Hematopoietic multipotent progenitor cell treated with erythropoietin and hydrocortisone succinate and interleukin-3 and kit ligand, for 17 days (in vitro differentiated cells): Measurements from ENCODE around the gene CCDC30.
"Not testable (repeated sequence)": the region's sequence is repeated elsewhere in the genome, so short reads cannot be mapped to it uniquely, and the experiment has no call there.

Experiments used
- DNase-seq: peaks from one replicate; pipeline ENCODE4 v3.0.0-alpha.2; 2015; ENCODE audit warnings: low spot score

The CCDC30 gene

GRCh38 chr1:42529724-42530181 lies 66.7 kb downstream of the CCDC30 start:
- DNase-seq: peak; percentile 42

DNA sequence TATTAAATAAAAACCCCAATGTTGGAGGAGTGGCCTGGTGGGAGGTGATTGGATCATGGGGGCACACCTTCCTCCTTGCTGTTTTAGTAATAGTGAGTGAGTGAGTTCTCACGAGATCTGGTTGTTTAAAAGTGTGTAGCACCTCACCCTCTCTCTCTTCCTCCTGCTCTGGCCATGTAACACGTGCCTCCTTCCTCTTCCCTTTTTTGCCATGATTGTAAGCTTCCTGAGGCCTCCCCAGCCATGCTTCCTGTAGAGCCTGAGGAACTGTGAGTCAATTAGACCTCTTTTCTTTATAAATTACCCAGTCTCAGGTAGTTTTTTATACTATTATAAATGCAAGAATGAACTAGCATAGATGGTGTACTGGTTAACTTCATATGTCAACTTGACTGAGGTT lies 68.0 kb downstream of the CCDC30 start:
- no peak for DNase-seq

GRCh38 chr1:42533101-42533863 lies 70.2 kb downstream of the CCDC30 start:
- no peak for DNase-seq

DNA sequence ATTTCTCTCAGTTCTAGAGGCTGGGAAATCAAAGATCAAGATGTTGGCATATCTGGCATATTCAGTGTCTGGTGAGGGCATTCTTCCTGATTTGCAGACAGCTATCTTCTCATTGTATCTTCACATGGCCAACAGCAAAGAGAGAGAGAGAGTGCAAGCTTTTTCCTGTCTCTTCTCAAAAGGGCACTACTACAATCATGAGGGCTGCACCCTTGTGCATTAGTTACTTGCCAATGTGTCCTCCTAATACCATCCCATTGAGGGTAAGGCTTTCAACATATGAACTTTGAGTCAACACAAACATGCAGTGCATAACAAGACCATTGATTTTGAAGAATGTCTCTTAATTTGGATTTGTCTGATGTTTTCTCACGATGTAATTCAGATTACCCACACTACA lies 78.0 kb downstream of the CCDC30 start:
- DNase-seq: no peak

DNA sequence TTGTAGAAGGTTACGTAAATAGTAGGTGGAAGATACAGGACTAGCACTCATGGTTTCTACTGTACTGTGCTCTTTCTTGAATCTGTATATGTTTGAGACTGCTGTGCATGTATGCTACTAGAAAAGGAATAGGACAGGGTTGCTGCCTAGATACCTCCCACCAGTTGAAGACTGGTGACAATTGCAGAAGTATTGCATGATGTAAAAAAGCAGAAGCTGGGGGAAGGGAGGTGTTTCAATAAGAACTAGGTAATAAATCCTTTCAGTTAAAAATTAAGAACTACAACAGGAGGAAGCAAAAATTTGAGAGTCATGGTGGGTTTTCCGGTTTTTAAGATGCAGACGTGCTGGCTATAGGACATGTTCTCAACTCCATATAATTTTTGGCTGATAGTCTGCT lies 88.1 kb downstream of the CCDC30 start:
- no peak for DNase-seq

DNA sequence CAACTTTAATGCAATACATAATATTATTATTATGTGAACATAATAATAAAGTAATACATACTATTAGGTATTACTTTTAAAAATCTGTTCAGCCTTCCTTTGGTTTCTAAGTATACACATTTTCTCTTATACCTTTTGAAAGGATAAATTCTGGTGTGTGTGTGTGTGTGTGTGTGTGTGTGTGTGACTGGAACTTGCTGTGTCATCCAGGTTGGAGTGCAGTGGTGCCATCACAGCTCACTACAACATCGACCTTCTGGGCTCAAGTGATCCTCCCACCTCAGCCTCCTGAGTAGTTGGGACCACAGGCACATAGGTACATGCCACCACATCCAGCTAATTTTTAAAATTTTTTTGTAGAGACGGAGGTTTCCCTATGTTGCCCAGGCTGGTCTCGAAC lies 88.5 kb downstream of the CCDC30 start:
- DNase-seq: no peak

DNA sequence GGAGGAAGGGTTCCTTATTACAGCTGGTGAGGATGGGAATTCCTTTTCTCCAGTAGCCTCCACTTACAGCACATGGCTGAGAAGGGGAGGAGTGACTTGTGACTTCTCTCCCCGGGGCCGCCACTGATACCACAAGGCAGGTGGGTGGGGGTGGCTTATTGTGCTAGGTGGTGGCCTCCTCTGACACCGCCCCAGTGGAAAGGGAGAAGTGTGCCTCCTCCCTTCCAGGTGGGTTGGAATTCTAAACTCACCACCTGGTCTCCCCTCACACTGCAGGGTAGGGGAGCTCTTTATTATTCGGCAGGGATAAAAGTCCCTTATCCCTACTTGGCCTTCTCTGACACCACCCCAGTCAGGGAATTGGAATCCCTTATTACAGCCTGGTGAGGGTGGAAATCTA lies 89.5 kb downstream of the CCDC30 start:
- no peak for DNase-seq

DNA sequence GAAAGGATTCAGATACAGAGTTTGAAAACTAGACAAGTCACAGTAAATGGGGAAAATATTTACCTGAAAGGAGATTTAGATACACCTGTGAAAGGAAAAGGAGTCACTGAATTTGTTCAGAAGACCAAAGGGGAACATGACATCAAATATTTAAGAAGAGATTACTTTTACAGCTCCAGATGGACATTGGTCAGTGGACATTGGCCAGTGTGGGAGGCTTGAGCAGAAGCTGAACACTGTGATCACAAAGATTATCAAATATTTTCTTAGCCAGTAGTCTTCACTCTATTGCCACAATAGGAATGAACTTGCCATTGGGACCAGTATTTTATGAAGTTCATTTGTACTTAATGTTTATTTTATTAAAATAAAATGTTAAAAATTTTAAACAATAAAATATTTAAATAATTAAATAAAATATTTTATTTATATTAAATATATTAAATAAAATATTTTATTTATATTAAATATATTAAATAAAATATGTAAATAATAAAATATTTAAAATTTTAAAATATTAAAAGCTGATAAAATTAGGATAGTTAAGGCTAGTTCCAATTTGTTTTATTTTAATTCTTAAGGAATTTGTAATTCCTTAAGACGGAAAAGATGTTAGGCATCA lies 94.3 kb downstream of the CCDC30 start:
- DNase-seq: no peak

DNA sequence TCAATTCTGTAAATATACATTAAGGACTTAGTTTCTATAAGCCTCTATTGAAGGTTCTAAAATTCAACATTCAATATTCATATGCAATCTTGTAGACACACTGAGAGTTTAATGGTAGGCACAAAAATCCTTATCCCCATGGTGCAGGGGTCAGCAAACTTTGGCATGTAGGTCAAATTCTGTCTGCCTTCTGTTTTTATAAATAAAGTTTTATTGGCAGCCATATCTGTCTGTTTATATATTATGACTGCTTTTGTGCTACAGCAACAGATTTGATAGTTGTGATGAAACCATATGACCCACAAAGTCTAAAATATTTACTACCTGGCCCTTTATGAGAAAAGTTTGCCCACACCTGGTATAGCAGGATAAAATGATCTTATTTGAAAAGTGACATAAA lies 104.0 kb downstream of the CCDC30 start:
- DNase-seq: no peak

DNA sequence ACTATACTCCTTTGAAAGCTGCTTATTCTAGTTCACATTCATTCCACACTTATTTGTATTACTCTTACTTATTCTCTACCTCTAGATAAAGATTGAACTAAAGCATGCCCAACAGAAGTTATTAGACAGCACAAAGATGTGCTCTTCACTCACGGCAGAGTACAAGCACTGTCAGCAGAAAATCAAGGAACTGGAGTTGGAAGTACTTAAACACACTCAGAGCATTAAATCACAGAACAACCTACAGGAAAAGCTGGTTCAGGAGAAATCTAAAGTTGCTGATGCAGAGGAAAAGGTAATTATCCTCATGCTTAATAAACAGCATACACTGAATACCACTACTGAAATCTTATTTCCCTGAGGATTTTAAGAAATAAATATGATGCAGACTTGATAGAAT lies 113.8 kb downstream of the CCDC30 start:
- no peak for DNase-seq

- no peak for DNase-seq
Measured at GRCh38 chr1:42586016-42586415, 122.9 kb downstream of the CCDC30 start.

DNA sequence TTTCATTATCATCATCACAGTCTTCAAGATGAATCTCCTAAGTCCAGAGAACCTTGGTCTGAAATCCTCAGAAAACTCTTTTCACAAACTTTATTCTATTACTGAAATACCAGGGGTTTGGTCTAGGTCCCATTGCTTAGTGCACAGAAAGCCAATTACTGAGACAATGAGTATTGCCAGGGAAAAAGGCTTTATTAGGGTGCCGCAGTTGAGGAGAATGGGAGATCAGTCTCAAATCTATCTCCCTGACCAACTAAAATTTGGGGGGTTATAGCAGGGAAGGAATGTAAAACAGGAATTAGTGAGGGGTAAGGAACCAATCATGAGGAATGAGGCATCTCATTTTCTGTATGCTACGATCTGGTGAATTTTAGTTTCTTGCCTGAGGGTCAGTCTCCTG lies 124.7 kb downstream of the CCDC30 start:
- no peak for DNase-seq

DNA sequence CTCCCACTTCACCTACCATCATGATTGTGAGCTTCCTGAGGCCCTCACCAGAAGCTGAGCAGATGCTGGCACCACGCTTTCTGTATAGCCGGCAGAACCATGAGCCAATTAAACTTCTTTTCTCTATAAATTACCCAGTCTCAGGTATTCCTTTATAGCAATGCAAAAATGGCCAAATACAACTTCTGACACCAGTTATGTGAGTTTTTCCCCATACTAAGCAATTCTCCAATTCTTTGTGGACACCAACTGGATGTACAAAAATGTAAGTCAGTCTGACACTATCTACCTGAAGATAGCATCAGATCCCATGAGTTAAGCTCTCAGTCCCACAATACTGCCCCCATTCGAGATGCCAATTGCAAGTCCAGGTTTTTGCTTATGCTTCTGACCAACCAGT lies 129.7 kb downstream of the CCDC30 start:
- no peak for DNase-seq

GRCh38 chr1:42593486-42594100 lies 130.5 kb downstream of the CCDC30 start:
- no peak for DNase-seq

DNA sequence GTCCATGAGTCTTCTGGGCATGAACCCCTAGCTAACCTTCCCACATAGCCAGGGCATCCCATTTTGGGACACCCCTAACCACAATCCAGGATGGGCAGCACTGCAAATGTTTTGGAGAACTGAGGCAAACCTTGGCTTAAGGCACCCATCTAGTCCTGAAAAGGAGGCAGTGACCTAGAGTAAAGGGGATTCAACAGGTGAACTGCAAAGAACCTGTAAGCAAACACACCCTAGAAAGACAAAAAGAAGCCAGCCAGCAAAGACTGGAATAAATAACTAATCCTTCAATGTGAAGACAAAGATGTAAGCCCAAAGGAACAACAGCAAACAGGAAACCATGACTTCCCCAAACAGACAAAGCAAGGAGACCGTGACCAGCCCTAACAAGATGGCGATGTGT lies 138.4 kb downstream of the CCDC30 start:
- DNase-seq: no peak

DNA sequence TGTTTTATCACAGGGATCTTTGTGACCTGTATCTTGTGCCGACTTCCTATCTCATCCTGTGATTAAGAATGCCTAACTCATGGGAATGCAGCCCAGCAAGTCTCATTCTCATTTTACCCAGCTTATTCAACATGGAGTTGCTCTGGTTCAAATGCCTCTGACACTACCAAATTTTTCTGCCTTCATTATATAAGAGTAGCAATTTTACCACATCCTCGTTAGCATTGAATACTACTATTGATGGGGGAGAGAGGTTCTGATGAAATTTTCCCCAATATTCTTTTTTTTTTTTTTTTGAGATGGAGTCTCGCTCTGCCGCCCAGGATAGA lies 150.7 kb downstream of the CCDC30 start:
- no peak for DNase-seq

GRCh38 chr1:42618866-42619265 lies 155.8 kb downstream of the CCDC30 start:
- DNase-seq: no peak

GRCh38 chr1:42620307-42620706 lies 157.2 kb downstream of the CCDC30 start:
- no peak for DNase-seq

GRCh38 chr1:42621180-42621579 lies 158.1 kb downstream of the CCDC30 start:
- DNase-seq: not testable (repeated sequence)

- DNase-seq: not testable (repeated sequence)
Measured at GRCh38 chr1:42627205-42627604, 164.1 kb downstream of the CCDC30 start.

- DNase-seq: no peak
Measured at GRCh38 chr1:42639116-42639515, 176.0 kb downstream of the CCDC30 start.

GRCh38 chr1:42646056-42646455 lies 183.0 kb downstream of the CCDC30 start:
- DNase-seq: no peak

DNA sequence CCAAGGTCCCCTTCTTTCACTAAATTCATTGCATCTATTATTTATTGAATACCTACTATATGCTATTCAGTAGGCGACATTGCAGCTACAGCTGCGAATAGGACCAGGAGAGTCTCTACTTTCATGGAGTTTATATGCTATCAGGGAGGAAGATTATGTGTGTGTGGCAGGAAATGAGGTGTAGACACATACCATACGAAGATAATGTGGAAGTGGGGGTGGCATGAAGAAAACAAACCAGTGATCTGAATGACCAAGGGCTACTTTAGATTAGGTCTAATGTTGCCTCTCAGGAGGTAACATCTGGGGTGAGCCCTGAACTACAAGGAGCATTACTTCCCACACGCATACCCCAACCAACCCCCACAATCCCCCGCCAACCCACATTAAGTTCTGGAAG lies 194.1 kb downstream of the CCDC30 start:
- DNase-seq: no peak
